Lower leg skin (tissue), 3 donors: ENCODE measurements around the gene CTTNBP2.

Experiments used
- POLR2A ChIP-seq, 2 donors: fragments of 450-650 bp; IDR thresholded peaks; one replicate each; pipeline ENCODE4 v1.6.1; 2016 to 2017; ENCODE audit warnings: antibody characterized with exemption in 2 of 2, mild to moderate bottlenecking in 1 of 2, moderate library complexity in 1 of 2
- TF ChIP-seq, protein P1 (sequence below), 3 donors: fragments of 450-650 bp; IDR thresholded peaks; one replicate each; pipeline ENCODE4 v1.5.1; 2016; ENCODE audit warnings: antibody characterized with exemption in 3 of 3, mild to moderate bottlenecking in 3 of 3, moderate library complexity in 2 of 3

- TF ChIP-seq, protein P1, sequence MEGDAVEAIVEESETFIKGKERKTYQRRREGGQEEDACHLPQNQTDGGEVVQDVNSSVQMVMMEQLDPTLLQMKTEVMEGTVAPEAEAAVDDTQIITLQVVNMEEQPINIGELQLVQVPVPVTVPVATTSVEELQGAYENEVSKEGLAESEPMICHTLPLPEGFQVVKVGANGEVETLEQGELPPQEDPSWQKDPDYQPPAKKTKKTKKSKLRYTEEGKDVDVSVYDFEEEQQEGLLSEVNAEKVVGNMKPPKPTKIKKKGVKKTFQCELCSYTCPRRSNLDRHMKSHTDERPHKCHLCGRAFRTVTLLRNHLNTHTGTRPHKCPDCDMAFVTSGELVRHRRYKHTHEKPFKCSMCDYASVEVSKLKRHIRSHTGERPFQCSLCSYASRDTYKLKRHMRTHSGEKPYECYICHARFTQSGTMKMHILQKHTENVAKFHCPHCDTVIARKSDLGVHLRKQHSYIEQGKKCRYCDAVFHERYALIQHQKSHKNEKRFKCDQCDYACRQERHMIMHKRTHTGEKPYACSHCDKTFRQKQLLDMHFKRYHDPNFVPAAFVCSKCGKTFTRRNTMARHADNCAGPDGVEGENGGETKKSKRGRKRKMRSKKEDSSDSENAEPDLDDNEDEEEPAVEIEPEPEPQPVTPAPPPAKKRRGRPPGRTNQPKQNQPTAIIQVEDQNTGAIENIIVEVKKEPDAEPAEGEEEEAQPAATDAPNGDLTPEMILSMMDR (IDR thresholded peaks at IDR 0.05), result no peak
- TF ChIP-seq POLR2A (IDR thresholded peaks at IDR 0.05), result no peak
Observed at GRCh38 chr7:117889611-117890010, 16.4 kb upstream of the CTTNBP2 start.
